GM12878 (cell line): ENCODE measurements around the gene DPH1. TPM values are rescaled to one million over a fixed set of nuclear protein-coding genes. Genes with fewer than 3 reads are reported as not detected.

Experiments
- ASH2L ChIP-seq: fragments of 300-600, 200-600 bp; sonication (generic); IDR thresholded peaks from 2 replicates; pipeline ENCODE4 v1.6.1; 2017; ENCODE audit warnings: low read depth, mild to moderate bottlenecking, borderline replicate concordance
- ATF7 ChIP-seq: fragments of 450-650 bp; IDR thresholded peaks from 2 replicates; pipeline ENCODE4 v1.6.1; 2016; ENCODE audit warnings: low read depth, mild to moderate bottlenecking
- BCLAF1 ChIP-seq: fragments of 450-650 bp; IDR thresholded peaks from 2 replicates; pipeline ENCODE4 v1.6.1; 2017; ENCODE audit warnings: antibody characterized with exemption, mild to moderate bottlenecking, moderate library complexity
- CBX5 ChIP-seq: sonication (generic); IDR thresholded peaks from 2 replicates; pipeline ENCODE4 v1.6.1; 2016; ENCODE audit warnings: low read depth, moderate library complexity, mild to moderate bottlenecking, inconsistent platforms
- CREM ChIP-seq: IDR thresholded peaks from 2 replicates; pipeline ENCODE4 v1.6.1; 2014; ENCODE audit warnings: antibody characterized with exemption, low read depth
- E4F1 ChIP-seq: fragments of 450-650 bp; IDR thresholded peaks from 2 replicates; pipeline ENCODE4 v1.6.1; 2018; ENCODE audit warnings: borderline replicate concordance, mild to moderate bottlenecking; ENCODE audit not compliant: partially characterized antibody
- EGR1 ChIP-seq, 2 experiments: IDR thresholded peaks; 1 replicate in 1 of 2; 2 replicates in 1 of 2; pipeline ENCODE4 v1.6.1; 2011 to 2012; ENCODE audit warnings: low read depth in 2 of 2, low read length in 2 of 2, borderline replicate concordance in 1 of 2, mild to moderate bottlenecking in 1 of 2, moderate library complexity in 1 of 2
- EP300 ChIP-seq, 2 experiments: fragments of 150-350 bp in 1 of 2; IDR thresholded peaks; 2 replicates each; pipeline ENCODE4 v1.6.1; 2011 to 2012; ENCODE audit warnings: low read depth in 2 of 2, low read length in 2 of 2, borderline replicate concordance in 1 of 2, improper control_type of control experiment in 1 of 2, inconsistent platforms in 1 of 2; ENCODE audit not compliant: control insufficient read depth in 1 of 2
- ESRRA ChIP-seq: IDR thresholded peaks from 2 replicates; pipeline ENCODE4 v1.6.1; 2012; ENCODE audit warnings: mild to moderate bottlenecking, low read length, improper control_type of control experiment
- IRF4 ChIP-seq: IDR thresholded peaks from 2 replicates; pipeline ENCODE4 v1.6.1; 2011; ENCODE audit warnings: low read depth, low read length
- JUNB ChIP-seq: IDR thresholded peaks from 2 replicates; pipeline ENCODE4 v1.6.1; 2016; ENCODE audit warnings: antibody characterized with exemption, mild to moderate bottlenecking
- MEF2A ChIP-seq: IDR thresholded peaks from 2 replicates; pipeline ENCODE4 v1.6.1; 2011; ENCODE audit warnings: low read depth, mild to moderate bottlenecking, low read length, moderate library complexity; ENCODE audit not compliant: insufficient read depth
- MYB ChIP-seq: fragments of 150-350 bp; IDR thresholded peaks from 2 replicates; pipeline ENCODE4 v1.6.1; 2014; ENCODE audit warnings: mild to moderate bottlenecking, low read depth, low read length, borderline replicate concordance
- NFIC ChIP-seq: IDR thresholded peaks from 2 replicates; pipeline ENCODE4 v1.6.1; 2012; ENCODE audit warnings: low read depth, mild to moderate bottlenecking, inconsistent platforms, low read length, moderate library complexity
- RELB ChIP-seq: fragments of 450-650 bp; IDR thresholded peaks from 2 replicates; pipeline ENCODE4 v1.6.1; 2017; ENCODE audit warnings: low read depth, mild to moderate bottlenecking, moderate library complexity
- RFX5 ChIP-seq: IDR thresholded peaks from 2 replicates; pipeline ENCODE4 v1.6.1; 2011; ENCODE audit warnings: low read depth, low read length, improper control_type of control experiment
- SMARCA5 ChIP-seq: fragments of 450-650 bp; IDR thresholded peaks from 2 replicates; pipeline ENCODE4 v1.6.1; 2017; ENCODE audit warnings: mild to moderate bottlenecking
- SRF ChIP-seq, 2 experiments: IDR thresholded peaks; 2 replicates each; pipeline ENCODE4 v1.6.1; 2011; ENCODE audit warnings: low read depth in 2 of 2, low read length in 2 of 2, mild to moderate bottlenecking in 1 of 2, moderate library complexity in 1 of 2
- YBX1 ChIP-seq: fragments of 450-650 bp; IDR thresholded peaks from 2 replicates; pipeline ENCODE4 v1.6.1; 2016; ENCODE audit warnings: antibody characterized with exemption
- YY1 ChIP-seq: IDR thresholded peaks from 2 replicates; pipeline ENCODE4 v1.6.1; 2011; ENCODE audit warnings: low read depth, mild to moderate bottlenecking, low read length
- ZBTB4 ChIP-seq: fragments of 450-650 bp; formaldehyde crosslinking; IDR thresholded peaks from 2 replicates; pipeline ENCODE4 v1.4.0; 2022; ENCODE audit warnings: mild to moderate bottlenecking, moderate library complexity
- ZNF207 ChIP-seq: fragments of 450-650 bp; IDR thresholded peaks from 2 replicates; pipeline ENCODE4 v1.6.1; 2014; ENCODE audit warnings: antibody characterized with exemption, mild to moderate bottlenecking, borderline replicate concordance
- polyA plus RNA-seq, 11 experiments: library from polyadenylated mRNA; depleted of rRNA in 4 of 11; unstranded in 6 of 11; stranded (reverse) in 5 of 11; fragments of >200 nt; fragmentation: Nextera tagmentation in 4 of 11; fragmentation: Illumina TruSeq in 1 of 11; extraction: Ambion mirVana in 4 of 11; extraction: Trizol in 1 of 11; gene quantifications; 1 replicate in 1 of 11; 2 replicates in 10 of 11; pipeline versions ENCODE4 v1.2.1 to v1.2.3, GENCODE V29; 2011 to 2016; ENCODE audit warnings: inconsistent platforms in 2 of 11, missing spikeins in 2 of 11, low read depth in 1 of 11
- total RNA-seq, 4 experiments: library from RNA; depleted of rRNA in 3 of 4; stranded (reverse); fragments of >200 nt in 3 of 4; fragmentation: Illumina TruSeq in 1 of 4; extraction: Trizol in 1 of 4; gene quantifications; 2 replicates each; pipeline versions ENCODE4 v1.2.1 to v1.2.3, GENCODE V29; 2013 to 2021

Gene DPH1
- total and polyA plus RNA-seq, 10 of the 15 experiments (the other 5 are each of a cell fraction or from before 2014, with no cell fraction given) = 0.29 to 33.6 (median 20.2) TPM

- TF ChIP-seq E4F1 (no peak), RELB (peak; percentile 50; the same call in 1 of the 2 replicates), NFIC (no peak), JUNB (peak; percentile 74), ASH2L (no peak), RFX5 (no peak), IRF4 (peak; percentile 86), ATF7 (peak; percentile 48; the same call in 1 of the 2 replicates), BCLAF1 (no peak), MYB (no peak), SRF (IDR thresholded peaks at IDR 0.05; ENCODE audit: low read depth in 2 of 2, low read length in 2 of 2) (no peak), ESRRA (no peak), YBX1 (no peak), EGR1 (IDR thresholded peaks at IDR 0.05; ENCODE audit: borderline replicate concordance in 1 of 2, low read depth in 2 of 2, low read length in 2 of 2) (no peak), YY1 (0 out of 2 replicates have a peak, but pooled peaks have one; percentile 16), EP300 (IDR thresholded peaks at IDR 0.05; ENCODE audit: borderline replicate concordance in 1 of 2, control insufficient read depth in 1 of 2, low read depth in 2 of 2, low read length in 2 of 2) (peak; percentile 50 to 58; a peak in 2 of 4 replicates), CBX5 (no peak), ZBTB4 (CRISPR knock-in tag) (no peak), ZNF207 (no peak), SMARCA5 (no peak), MEF2A (no peak), CREM (peak; percentile 77)
Observed at GRCh38 chr17:2083613-2084035, 53.7 kb downstream of the DPH1 start (continued).
